HG03520 (cell line): ENCODE results near the gene ADAM19.
A peak's percentile ranks its signal among the peaks of the same experiment; 100 is the strongest.

Source experiments
- ATAC-seq: cut with Tn5 transposase; IDR thresholded peaks from one replicate; pipeline ENCODE4 v1.9.1; 2021; ENCODE audit warnings: mild to moderate bottlenecking, moderate library complexity; ENCODE audit not compliant: unreplicated experiment

ADAM19 gene

GRCh38 chr5:157519579-157520253 is 55.9 kb downstream of the ADAM19 start:
- peak; percentile 48 for ATAC-seq

- ATAC-seq: peak; percentile 82
Measured at GRCh38 chr5:157518963-157519362, 56.6 kb downstream of the ADAM19 start.

- no peak for ATAC-seq
Measured at GRCh38 chr5:157516626-157517325, 58.8 kb downstream of the ADAM19 start.

- no peak for ATAC-seq
Measured at GRCh38 chr5:157516006-157516405, 59.6 kb downstream of the ADAM19 start.

GRCh38 chr5:157514974-157515373 is 60.6 kb downstream of the ADAM19 start:
- ATAC-seq: no peak

- ATAC-seq: no peak
Measured at GRCh38 chr5:157513182-157513581, 62.4 kb downstream of the ADAM19 start.

- no peak for ATAC-seq
Measured at GRCh38 chr5:157511651-157512644, 63.6 kb downstream of the ADAM19 start.

GRCh38 chr5:157510682-157511081 is 64.9 kb downstream of the ADAM19 start:
- ATAC-seq: no peak

- no peak for ATAC-seq
Measured at GRCh38 chr5:157509587-157509986, 66.0 kb downstream of the ADAM19 start.

GRCh38 chr5:157509093-157509492 is 66.5 kb downstream of the ADAM19 start:
- ATAC-seq: no peak

GRCh38 chr5:157506981-157507780 is 68.4 kb downstream of the ADAM19 start:
- ATAC-seq: no peak

GRCh38 chr5:157506066-157506590 is 69.4 kb downstream of the ADAM19 start:
- ATAC-seq: no peak

- no peak for ATAC-seq
Measured at GRCh38 chr5:157505496-157505895, 70.1 kb downstream of the ADAM19 start.

GRCh38 chr5:157504053-157504452 is 71.5 kb downstream of the ADAM19 start:
- ATAC-seq: no peak

- ATAC-seq: peak; percentile 79
Measured at GRCh38 chr5:157502143-157502647, 73.4 kb downstream of the ADAM19 start.

GRCh38 chr5:157497875-157498611 is 77.5 kb downstream of the ADAM19 start:
- no peak for ATAC-seq

- ATAC-seq: no peak
Measured at GRCh38 chr5:157496864-157497263, 78.7 kb downstream of the ADAM19 start.

GRCh38 chr5:157494178-157494832 is 81.3 kb downstream of the ADAM19 start:
- ATAC-seq: no peak

GRCh38 chr5:157492886-157493285 is 82.7 kb downstream of the ADAM19 start:
- no peak for ATAC-seq
